GM21723 (cell line): ENCODE results near the gene AFAP1.

Experiments used
- ATAC-seq: cut with Tn5 transposase; IDR thresholded peaks from one replicate; pipeline ENCODE4 v1.9.1; 2021; ENCODE audit warnings: mild to moderate bottlenecking, moderate library complexity; ENCODE audit not compliant: unreplicated experiment

AFAP1 gene

DNA sequence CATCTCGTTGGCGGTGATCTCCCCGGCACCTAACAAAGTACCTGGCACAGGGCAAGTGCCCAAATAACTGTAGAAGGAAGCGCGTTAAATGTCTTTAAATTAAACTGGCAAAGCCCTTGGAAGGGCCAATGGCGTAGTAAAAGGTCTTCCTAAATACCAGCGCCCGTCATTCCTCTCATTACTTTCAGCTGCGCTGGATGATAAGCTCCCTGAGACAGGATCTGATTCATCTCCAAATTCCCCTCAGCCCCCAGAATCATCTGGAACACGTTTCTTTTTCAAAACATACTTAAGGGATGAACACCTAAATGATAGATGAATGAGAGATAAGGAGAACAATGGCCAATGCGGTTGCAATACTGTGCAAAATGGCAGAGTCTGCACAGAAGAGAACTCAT lies 95.1 kb downstream of the AFAP1 start:
- no peak for ATAC-seq

DNA sequence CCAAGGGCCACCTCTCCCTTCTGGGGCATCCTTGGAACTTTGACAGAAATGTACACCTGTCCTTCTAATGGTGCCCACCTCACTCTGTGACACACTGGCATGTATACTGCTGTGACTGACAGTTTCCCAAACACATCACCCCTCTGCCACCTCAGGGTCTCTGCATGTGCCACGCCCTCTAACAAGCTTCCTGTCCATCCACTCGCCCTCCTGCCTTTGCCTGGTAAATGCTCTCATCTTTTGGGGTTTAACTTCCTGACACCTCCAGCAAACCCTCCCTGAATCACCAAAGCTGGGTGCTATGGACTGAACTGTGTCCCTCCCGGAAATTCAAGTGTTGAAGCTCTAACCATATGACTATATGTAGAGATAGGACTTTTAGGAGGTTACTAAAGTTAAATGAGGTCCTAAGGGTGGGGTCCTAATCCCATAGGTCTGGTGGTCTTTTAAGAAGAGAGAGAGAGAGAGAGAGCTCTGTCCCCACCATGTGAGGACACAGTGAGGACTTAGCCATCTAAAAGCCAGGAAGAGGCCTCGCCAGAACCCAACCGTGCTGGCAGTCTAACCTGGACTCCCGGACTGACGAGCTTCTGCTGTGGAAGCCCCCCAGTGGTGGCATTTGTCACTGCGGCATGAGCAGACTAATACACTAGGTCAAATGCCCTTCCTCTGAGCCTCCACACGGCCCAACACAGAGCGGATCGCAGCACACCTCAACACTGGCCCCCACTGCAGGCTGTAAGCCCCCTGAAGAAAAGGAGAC lies 95.6 kb downstream of the AFAP1 start:
- ATAC-seq = no peak

DNA sequence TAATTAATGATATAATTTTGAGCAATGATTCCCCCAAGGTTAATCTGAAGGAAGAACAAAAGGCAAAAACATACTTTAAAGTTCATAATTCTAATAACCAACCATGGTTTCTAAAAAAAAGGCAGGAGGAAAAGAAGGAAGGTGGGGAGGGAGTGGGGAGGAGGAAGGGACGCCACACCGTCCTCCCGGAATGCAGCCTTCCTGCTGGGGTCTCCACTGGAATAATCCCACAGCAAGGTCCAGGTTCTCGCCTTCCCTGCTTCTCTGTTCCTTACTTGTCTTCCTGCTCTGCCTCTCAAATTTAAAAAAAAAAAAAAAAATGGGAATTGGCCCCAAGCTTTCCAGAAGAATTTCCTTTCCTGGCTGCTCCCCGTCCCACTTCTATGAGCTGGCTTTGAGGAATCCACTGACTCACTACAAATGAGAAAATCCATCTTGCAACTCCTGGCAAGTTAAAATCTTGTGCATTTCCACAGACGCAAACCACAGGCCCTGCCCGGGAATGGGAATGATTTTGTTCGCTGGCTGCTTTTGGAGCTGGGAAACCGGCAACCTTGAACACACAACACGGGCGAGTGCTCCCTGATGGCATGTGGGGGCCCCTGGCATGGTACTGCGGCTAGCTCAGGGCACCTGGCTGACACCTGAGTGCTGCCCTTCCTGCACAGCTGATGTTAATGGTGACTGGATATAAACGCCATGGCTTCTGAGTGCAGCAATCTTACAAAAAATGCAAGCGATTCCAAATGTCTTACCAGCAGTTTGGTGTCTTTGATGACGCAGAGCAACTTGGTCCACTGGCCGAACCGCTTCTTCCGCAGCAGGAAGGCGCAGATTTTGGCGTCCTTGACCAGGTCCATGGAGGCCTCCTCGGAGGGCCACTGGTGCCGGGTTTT lies 97.0 kb downstream of the AFAP1 start:
- ATAC-seq = no peak

DNA sequence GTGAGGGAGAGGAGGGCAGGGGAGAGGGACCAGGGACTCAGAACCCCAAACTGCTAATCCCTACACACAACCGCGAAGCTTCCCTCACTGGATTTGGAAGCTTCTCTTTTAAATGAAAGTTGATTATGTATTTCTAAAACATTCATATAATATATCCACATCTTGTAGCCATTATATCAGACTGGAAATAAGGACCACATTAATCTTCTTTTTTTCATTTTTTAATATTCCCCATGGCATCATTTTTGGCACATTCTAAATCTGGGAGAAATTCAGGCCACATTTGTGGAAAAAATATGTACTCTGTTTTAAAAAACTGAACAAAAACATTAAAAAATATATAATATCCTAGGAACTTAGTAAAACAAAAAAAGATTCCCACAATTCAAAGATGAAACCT lies 97.8 kb downstream of the AFAP1 start:
- no peak for ATAC-seq

DNA sequence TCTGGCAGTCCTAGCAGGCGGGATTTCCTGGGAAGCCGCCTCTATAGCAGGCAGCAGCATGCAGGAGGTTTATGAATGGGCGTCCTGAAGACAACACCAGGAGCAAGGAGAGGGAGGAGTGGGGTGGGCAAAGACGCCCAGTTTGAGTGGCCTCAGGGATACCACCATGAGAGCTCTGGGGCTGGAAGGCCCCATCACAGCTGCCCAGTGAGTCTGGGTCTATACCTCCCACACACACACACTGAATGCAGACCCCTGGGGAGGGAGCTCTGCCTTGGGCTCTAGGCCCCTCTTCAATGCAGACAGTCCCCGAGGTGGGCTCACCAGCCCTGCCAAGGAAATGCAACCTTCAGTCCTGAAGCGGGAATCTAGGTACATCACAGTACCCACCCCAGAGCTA lies 98.6 kb downstream of the AFAP1 start:
- no peak for ATAC-seq

DNA sequence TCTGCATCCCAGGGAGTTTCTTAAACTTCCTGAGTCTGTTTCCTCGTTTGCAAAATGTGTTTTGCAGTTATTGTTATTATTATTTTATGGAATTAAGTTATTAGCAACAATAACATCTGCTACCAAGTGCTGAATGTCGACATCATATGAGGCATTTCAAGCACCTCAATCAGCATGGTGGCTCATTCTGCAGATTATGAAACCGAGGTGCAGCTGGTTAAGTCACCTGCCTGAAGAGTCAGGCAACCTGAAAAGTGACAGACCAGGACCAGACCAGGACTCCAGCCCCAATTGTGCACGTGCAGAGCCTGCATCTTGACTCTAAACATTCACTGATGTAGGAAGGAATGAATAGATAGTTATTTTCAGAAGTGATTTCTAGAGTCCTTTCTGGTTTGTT lies 99.8 kb downstream of the AFAP1 start:
- no peak for ATAC-seq

DNA sequence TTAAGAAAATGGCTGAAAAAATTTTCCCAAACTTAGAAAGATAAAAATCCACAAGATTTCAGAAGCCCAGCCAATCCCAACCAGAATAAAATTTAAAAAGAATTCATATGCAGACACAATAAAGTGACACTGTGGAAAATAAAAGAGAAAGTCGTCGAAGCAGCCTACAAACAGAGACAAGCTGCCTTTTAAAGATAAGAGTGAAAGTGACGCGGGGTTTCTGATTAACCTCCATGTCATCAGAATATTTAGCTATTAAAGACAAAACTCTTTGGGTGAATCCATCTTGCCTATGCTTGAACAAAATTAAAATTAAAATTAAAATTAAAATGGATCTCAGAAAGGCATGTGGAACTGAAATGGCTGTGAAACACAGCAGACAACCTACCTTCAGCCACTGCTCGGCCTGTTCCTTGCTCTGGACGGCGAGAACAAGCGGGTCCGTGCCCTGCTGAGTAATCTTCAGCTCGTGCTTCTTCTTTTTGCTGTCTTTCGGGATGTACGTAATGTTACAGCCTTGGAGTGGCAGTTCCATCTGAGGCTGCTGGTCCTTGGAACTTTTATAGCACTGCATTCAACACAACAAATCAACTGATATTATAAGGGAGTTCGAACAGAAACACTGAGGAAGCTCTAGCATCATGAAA lies 101.4 kb downstream of the AFAP1 start:
- no peak for ATAC-seq

DNA sequence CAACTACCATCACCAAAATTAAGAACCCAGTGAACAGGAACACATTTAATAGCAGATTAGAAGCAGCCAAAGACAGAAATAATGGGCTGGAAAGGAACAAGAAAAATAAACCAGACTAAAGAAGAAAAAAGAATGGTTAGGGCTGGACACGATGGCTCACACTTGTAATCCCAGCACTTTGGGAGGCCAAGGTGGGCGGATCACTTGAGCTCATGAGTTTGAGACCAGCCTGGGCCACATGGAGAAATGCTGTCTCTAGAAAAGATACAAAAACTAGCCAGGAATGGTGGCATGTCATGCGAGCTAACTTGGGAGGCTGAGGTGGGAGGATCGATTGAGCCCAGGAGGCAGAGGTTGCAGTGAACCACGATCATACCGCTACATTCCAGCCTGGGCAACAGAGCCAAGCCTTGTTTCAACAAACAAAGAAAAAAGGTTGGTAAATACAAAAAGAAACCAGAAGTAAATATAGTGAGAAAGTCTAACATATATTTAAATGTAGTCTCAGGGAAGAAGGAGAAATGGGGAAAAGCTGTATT lies 102.0 kb downstream of the AFAP1 start:
- no peak for ATAC-seq

DNA sequence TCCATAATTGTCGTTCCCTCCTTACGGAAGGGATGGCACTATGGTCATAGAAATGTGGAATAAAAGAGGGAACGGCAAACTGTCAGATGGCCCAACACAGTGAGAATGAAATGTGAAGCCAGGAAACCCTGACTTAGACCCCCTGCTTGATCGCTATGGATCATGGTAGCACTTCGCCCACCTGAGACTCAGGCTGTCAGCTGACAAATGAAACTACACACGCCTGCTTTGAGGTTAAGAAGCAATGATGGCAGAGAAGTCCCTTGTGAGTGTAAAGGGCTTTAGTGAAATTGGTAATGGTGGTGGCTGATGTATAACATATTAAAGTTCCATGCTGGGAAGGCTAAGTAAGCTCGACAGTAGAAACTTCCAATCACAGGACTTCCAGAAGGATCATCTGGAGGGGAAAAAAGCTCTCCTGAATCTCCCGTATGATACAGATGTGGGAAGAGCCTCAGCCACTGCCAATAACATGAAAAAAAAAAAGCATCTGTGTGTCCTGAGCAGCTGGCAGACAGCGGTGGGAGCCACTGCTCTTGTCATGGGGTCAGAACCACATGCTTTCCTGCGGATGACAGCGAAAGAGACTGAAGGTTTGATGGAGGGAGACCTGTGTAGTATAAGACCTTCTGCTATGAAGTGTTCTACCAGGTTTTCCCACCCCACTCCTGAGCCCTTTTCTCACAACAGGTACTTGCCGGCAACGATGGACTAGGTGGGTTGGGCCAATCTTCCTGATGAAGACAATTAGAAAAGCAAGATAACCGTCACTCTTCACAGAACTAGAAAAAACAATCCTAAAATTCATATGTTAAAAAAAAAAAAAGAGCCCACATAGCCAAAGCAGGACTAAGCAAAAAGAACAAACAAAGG lies 107.6 kb downstream of the AFAP1 start:
- ATAC-seq = no peak

- ATAC-seq = no peak
These were observed 108.3 kb downstream of the AFAP1 start for GRCh38 chr4:7831330-7831729.

GRCh38 chr4:7830747-7831146 lies 108.9 kb downstream of the AFAP1 start:
- ATAC-seq = no peak

DNA sequence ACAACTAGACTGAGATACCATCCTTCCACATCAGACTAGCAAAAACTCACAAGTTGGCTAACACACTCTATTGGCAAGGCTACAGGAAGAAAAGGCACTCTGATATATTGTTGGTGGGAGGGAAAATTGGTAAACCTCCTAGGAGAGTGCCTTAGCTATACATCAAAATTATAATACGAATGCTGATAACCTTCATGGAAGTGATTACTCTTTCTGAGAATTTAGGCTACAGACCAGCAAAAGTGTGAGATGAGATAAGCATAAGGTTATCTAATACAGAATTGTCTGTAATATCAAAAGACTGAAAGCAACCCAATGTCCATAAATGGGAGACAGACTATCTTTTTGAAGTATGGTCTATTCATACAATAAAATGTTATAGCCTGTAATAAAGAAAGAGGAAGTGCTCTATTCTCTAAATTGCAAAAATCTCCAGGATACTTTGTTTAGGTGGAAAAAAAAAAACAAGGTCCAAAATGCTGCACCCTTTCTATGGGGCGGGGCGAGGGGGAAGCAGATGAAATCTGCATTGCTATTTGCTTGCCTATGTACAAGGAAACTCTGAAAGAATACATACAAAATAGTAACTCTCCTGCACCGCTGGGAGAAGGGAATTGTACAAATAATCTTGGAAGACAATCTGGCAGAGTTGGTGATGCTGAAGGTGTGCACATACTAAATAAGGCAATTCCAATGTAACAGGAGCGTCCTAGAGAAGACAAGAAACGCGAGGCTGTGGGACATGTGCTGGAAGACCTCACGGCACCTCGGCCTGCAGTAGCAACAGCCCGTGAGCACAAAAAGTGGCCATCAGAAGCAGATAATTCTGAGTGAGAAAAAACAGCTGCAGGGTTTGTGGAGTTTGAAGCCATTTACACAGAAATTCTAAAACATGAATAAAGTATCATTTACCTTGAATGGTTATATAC lies 109.7 kb downstream of the AFAP1 start:
- no peak for ATAC-seq

DNA sequence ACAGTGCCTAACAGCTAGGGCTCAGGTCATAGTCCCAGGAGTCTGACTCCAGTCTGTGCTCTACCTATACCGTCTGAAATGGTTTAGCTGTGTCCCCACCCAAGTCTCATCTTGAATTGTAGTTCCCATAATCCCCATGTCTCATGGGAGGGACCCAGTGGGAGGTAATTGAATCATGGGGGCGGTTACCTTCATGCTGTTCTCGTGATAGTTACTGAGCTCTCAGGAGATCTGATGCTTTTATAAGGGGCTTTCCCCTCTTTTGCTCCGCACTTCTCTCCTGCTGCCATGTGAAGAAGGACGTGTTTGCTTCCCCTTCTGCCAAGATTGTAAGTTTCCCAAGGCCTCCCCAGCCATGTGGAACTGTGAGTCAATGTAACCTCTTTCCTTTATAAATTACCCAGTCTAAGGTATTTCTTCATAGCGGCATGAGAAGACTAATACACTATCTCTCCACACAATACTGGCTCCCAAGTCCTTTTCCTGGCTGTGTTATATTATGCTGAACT lies 110.8 kb downstream of the AFAP1 start:
- ATAC-seq = no peak

DNA sequence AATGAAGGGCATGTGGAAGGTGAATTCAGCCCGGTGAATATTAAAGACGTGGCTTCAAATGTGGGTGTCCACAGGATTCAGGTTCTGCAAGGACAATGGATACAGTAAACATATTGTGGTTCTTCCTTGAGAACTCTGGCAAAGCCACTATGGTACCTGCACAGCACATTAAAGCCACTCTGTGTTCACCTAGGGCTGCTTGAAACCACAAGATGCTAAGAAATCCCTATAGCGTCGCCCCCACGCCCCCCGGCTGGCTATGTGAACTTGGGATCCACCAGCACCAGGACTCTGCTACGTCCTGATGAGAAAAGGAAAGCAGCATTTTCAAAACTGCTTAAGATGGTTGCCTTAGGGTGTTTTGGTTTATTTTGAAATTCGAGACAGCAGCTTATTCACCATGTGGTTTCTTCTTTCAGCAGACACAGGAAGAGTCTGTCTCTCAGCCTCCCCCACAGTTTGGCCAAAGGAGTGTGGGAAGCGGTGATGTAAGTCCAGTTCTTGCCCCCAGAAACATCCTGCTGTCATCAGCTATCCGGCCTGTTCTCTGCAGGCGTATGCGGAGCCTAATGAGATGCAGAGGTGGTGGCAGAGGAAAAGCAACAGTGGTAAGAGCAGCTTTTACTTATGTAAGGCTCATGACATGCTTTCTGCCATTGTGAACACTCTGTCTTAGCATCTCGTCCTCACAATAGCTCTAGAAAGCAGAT lies 111.5 kb downstream of the AFAP1 start:
- no peak for ATAC-seq

DNA sequence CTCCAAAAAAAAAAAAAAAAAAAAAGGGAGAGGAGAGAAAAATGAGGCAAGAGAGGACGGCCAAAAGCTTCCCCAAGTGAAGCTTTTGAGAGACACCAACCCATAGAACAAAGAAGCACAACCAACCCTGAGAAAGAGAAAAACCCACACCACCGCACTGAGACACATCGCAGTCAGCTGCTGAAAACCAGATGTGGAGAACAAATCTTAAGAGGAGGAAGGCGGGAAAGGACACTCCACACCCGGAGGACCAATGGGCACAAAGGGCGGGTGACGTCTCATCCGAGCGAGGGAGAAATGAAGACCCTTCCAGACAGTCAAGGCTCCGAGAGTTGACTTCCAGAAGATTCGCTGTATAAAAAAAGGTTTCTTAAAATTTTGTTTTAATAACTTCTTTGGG lies 112.1 kb downstream of the AFAP1 start:
- no peak for ATAC-seq

- ATAC-seq = no peak
These were observed 112.8 kb downstream of the AFAP1 start for GRCh38 chr4:7826909-7827306.

GRCh38 chr4:7826176-7826908 lies 113.3 kb downstream of the AFAP1 start:
- no peak for ATAC-seq

DNA sequence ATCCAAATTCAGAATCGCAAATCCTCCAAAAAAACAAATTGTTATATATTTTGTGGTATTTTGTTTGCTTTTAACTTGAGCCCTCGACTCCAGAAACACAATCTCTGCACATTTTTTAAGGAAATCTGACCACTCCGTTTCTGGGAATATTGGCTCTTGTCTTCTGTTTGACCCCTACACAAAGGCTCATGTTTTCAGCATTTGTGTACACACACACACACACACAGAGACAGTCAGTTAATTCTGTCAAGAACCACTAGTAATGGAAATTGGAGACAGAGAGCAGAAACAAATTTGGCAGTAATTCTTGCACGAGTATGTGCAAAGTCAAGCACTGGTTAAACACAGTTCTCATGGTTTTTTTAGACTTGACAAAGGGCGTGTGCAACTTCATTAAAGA lies 115.4 kb downstream of the AFAP1 start:
- no peak for ATAC-seq
